Cerebellar nuclear complex (tissue), 1 donor: ENCODE data around the gene RASAL2.
"Not testable (repeated sequence)": the region's sequence is repeated elsewhere in the genome, so short reads cannot be mapped to it uniquely, and the experiment has no call there.

Source experiments
- DNase-seq, 2 experiments: peaks; one replicate each; lab custom pipeline; 2025; lab: John Stamatoyannopoulos, UW

RASAL2 gene

DNA sequence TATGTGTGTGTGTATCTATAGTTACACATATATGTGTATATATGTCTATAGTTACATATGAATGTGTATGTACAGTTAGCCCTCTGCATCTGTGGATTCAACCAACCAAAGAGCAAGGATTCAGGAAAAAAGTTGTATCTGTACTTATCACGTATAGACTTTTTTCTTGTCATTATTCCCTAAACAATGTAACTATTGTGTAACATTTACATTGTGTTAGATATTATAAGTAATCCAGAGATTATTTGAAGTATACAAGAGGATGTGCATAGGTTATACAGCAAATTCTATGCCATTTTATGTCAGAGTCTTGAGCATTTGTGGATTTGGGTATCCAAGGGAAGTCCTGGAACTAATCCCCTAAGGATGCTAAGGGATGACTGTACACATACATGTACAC lies 71.3 kb downstream of the RASAL2 start:
- no peak for DNase-seq

- no peak for DNase-seq
These were observed 72.6 kb downstream of the RASAL2 start for GRCh38 chr1:178166429-178167024.

DNA sequence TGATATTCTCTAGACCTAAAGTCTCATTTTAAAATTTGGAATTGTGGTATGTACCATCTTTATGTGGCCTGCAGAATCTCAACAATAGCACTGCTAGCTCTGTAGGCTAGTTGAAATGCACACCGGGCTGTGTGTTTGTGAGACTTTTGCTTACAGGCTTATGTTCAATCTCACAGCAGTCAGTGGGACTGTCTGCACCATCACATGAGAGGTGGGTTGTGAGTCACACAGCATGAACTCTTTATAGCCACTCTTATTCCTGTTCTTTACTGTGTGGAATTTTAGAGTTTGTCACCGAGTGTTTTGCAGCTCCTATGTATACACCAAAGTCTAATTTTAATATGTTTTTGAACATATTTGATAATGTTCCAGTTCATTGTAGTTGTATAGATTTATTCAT lies 74.6 kb downstream of the RASAL2 start:
- no peak for DNase-seq

- DNase-seq = no peak
These were observed 75.7 kb downstream of the RASAL2 start for GRCh38 chr1:178169649-178170048.

- no peak for DNase-seq
These were observed 79.0 kb downstream of the RASAL2 start for GRCh38 chr1:178172939-178173338.

DNA sequence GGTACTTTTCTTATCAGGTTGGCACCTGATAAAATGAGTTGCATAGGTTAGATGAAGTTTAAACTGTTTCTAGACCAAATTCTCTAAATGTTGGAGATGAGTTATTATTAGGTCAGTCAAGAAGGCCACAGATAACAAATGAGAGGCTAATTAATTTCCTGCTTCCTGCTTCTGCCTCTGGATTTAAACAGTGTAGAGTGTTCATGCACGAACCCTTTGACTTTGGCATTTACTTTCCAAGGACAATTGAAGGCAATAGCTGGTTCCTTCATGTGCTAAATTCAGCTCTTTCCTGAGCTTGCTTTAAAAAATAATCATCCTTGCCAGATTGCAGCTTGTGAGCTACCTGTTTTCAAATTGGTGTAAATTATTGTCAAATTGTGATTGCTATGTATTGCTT lies 80.6 kb downstream of the RASAL2 start:
- DNase-seq = no peak

GRCh38 chr1:178180405-178180804 lies 86.5 kb downstream of the RASAL2 start:
- no peak for DNase-seq

GRCh38 chr1:178183796-178184195 lies 89.9 kb downstream of the RASAL2 start:
- DNase-seq = no peak

- DNase-seq = no peak
These were observed 94.4 kb downstream of the RASAL2 start for GRCh38 chr1:178188306-178188705.

DNA sequence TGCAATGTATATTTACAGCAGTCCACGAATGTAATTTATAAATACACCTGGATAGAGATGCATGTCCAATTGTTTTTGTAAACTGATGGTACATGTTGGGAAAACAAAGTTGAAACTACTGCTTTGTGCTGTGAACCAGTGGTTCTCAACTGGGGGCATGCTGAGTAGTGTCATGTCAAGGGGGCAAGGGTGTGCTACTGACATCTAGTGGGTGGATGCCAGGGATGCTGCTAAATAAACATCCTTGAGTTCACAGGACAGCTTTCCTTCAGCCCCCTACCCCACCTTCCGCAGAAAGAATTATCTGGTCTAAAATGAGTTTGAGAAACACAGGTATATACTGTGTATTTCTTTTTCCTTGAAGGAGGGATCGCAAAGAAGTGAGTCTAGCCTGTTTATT lies 95.9 kb downstream of the RASAL2 start:
- no peak for DNase-seq

DNA sequence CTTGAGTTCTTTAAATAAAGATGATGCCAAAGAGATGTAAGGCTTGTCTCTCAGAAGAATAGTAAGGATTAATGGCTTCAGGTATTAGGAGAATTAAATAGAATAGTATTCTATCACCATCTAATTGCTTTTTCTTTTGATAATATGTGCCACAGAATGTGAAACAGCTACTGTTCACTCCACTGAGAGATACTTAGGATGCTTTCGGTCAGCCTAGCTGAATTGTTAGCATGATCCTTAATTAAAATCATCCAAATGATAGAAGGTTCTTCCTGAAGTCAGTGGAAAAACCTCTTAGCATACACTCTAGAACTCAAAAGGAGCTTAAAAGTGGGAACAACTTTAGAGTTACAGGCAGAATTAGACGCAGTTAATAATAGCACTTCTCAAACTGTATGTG lies 97.0 kb downstream of the RASAL2 start:
- no peak for DNase-seq

- DNase-seq = no peak
These were observed 98.8 kb downstream of the RASAL2 start for GRCh38 chr1:178192686-178193085.

- no peak for DNase-seq
These were observed 102.7 kb downstream of the RASAL2 start for GRCh38 chr1:178196631-178197030.

- not testable (repeated sequence) for DNase-seq
These were observed 108.2 kb downstream of the RASAL2 start for GRCh38 chr1:178202095-178202494.

GRCh38 chr1:178202546-178202945 lies 108.6 kb downstream of the RASAL2 start:
- not testable (repeated sequence) for DNase-seq

DNA sequence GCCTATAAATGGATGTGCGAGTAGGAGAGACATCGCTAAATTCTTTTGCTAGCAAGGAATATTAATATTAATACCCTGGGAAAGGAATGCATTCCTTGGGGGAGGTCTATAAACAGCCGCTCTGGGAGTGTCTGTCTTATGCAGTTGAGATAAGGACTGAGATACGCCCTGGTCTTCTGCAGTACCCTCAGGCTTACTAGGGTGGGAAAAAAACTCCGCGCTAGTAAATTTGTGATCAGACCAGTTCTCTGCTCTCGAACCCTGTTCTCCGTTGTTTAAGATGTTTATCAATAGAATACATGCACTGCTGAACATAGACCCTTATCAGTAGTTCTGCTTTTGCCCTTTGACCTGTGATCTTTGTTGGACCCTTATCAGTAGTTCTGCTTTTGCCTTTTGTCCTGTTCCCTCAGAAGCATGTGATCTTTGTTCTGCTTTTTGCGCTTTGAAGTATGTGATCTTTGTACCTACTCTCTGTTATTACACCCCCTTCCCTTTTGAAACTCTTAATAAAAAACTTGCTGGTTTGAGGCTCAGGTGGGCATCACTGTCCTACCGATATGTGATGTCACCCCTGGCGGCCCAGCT lies 114.5 kb downstream of the RASAL2 start:
- not testable (repeated sequence) for DNase-seq

GRCh38 chr1:178209935-178210334 lies 116.0 kb downstream of the RASAL2 start:
- DNase-seq = no peak

GRCh38 chr1:178218550-178218949 lies 124.6 kb downstream of the RASAL2 start:
- no peak for DNase-seq

DNA sequence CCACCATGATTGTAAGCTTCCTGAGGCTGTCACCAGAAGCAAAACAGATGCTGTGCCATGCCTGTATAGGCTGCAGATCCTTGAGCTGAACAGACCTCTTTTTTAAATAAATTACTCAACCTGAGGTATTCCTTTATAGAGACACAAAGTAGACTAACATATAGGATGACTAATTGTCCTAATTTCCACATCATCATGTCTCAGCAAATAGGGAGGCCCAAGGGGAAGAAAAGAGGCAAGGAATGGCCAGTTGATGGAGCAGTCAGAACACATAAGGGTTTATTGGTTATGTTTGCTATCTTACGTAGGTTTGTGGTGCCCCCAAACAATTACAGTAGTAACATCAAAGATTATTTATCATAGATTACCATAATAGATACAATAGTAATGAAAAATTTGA lies 126.2 kb downstream of the RASAL2 start:
- no peak for DNase-seq

DNA sequence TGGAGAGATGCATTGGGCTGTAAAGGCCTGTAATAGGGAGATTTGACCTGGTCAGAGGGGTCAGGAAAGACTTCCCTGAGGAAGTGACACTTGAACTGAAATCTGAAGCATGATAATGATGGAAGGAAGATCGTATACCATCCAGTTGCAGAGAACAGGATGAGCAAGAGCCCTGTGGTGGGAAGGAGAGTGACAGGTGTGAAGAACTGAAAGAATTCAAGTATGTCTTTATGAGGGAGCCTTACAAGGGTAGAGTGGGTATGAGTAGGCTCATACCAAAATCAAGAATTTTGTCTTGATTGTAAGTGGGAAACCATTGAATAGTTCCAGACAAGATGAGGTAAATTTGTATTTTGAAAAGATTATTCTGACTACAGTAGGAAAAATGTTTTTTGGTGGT lies 129.4 kb downstream of the RASAL2 start:
- no peak for DNase-seq

DNA sequence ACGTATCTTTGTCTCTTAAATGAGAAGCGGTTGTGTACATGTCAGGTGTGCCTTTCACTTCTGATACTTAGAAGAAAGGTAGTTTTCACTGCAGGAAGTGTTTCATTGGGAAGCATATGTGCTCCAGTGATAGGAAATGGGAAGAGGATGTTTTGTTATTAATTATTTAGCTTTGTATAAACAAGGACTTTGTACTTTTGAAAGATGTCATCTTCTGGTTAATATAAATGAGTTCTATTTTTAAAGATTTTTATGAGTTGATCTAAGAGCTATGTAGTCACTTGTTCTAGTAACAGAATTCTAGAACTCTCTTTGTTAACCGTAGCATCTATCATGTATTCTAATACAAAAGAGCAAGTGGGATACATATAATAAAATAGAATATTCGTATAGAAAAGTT lies 130.5 kb downstream of the RASAL2 start:
- no peak for DNase-seq

DNA sequence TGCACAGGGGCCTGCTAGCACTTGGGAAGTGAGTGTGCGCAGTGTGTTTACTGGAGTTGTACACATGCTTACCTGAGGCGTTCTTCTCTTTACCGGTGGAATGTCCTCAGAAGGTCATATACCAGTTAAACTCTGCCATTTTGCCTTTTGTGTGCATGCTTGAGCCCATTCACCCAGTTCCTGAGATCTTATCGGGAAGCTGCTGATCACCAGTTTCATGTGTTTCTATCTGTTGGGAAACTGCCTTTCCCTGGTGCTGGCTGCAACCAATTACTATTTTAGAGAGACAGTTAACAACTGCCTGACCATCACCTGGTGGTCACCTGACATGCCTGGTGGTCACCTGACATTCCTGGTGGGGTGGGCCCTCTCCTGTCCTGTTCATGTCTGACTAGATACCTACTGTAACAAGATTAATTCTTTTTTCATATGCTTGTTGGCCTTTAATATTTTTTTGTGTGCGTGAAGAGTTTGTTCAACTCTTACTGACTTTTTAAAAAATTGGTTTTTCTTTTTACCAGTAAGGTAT lies 137.0 kb downstream of the RASAL2 start:
- DNase-seq = no peak

GRCh38 chr1:178232108-178232507 lies 138.2 kb downstream of the RASAL2 start:
- no peak for DNase-seq

DNA sequence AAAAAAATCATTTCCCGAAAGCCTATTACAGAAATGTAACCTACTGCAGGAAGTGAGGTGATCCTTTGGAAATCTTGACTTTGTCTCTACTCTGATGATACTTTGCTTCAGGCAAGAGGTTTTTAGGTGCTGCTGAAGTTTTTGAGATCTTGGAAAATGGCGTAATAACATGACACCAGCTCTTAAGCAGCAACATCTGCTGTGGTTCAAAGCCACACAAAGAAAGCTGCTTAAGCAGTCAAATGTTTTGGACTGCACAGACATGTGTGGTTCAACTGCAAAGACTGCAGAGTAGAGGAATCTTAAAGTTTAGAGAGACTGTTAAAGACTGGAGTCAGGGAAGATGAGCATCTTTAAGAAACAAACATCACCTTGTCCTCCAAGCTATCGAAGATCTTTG lies 139.0 kb downstream of the RASAL2 start:
- DNase-seq = no peak
